Sigmoid colon (tissue), 7 donors: ENCODE results near the gene TOMM34. TPM values are rescaled to one million over a fixed set of nuclear protein-coding genes. Genes with fewer than 3 reads are reported as not detected.

ENCODE experiments used
- DNase-seq: peaks from one replicate; pipeline ENCODE4 v3.0.0-alpha.2; 2019
- H3K27ac ChIP-seq, 4 donors: fragments of 200-600 bp; sonication (generic); one replicate each; pipeline ENCODE4 v1.5.1; 2016 to 2019; ENCODE audit warnings: mild to moderate bottlenecking in 1 of 4
- H3K27me3 ChIP-seq, 3 donors: fragments of 200-600 bp; sonication (generic); one replicate each; pipeline ENCODE4 v1.5.1; 2019; ENCODE audit warnings: mild to moderate bottlenecking in 1 of 3
- H3K36me3 ChIP-seq, 4 donors: fragments of 200-600 bp; sonication (generic); one replicate each; pipeline ENCODE4 v1.5.1; 2016 to 2019
- H3K4me1 ChIP-seq, 4 donors: fragments of 200-600 bp; sonication (generic); one replicate each; pipeline ENCODE4 v1.5.1; 2017 to 2019
- H3K4me3 ChIP-seq, 4 donors: fragments of 200-600 bp; sonication (generic); one replicate each; pipeline ENCODE4 v1.5.1; 2017 to 2019; ENCODE audit warnings: mild to moderate bottlenecking in 2 of 4, moderate library complexity in 1 of 4
- H3K9me3 ChIP-seq, 4 donors: fragments of 200-600 bp in 3 of 4; sonication (generic) in 3 of 4; one replicate each; pipeline versions ENCODE4 v1.5.1 to v1.6.1; 2013 to 2019
- EP300 ChIP-seq, 4 donors: sonication (generic); formaldehyde crosslinking; IDR thresholded peaks; one replicate each; pipeline ENCODE4 v1.6.1; 2017; ENCODE audit warnings: antibody characterized with exemption in 4 of 4
- POLR2A ChIP-seq, 2 donors: fragments of 450-650 bp; IDR thresholded peaks; one replicate each; pipeline ENCODE4 v1.6.1; 2016; ENCODE audit warnings: antibody characterized with exemption in 2 of 2, mild to moderate bottlenecking in 2 of 2, moderate library complexity in 2 of 2
- POLR2AphosphoS5 ChIP-seq, 4 donors: sonication (generic); formaldehyde crosslinking; IDR thresholded peaks; one replicate each; pipeline ENCODE4 v1.6.1; 2017; ENCODE audit warnings: antibody characterized with exemption in 4 of 4
- WGBS, 2 donors: extraction: QIAGEN DNeasy Blood & Tissue Kit; methylation state at CpG; one replicate each; pipeline ENCODE4 v1.1.7; 2013; 5-methylcytosine and 5-hydroxymethylcytosine counted together
- intact Hi-C: fragments of 100-400 bp; cut with DNase I; formaldehyde crosslinking; loops from one replicate; pipeline ENCODE4 v1.15.1; 2023
- polyA plus RNA-seq, 3 donors: library from polyadenylated mRNA; stranded (reverse); fragments of 200-250 nt; gene quantifications; one replicate each; pipeline ENCODE4 v1.2.3, GENCODE V29; 2013
- small RNA-seq, 3 donors: library from RNA; depleted of rRNA; stranded (forward); fragments of <200 nt; gene quantifications; one replicate each; pipeline ENCODE3, GENCODE V24; 2016
- total RNA-seq, 4 donors: library from RNA; depleted of rRNA; stranded (reverse); fragments of >200 nt; gene quantifications; one replicate each; pipeline ENCODE4 v1.1.0, GENCODE V29; 2016
- TF ChIP-seq, protein P1 (sequence below), 4 experiments: fragments of 450-650 bp in 3 of 4; fragments of 200-600 bp in 1 of 4; IDR thresholded peaks; one replicate each; pipeline ENCODE4 v1.5.1; 2016 to 2019; ENCODE audit warnings: antibody characterized with exemption in 4 of 4, mild to moderate bottlenecking in 3 of 4, moderate library complexity in 2 of 4
- donor health status: healthy with polysubstance abuse.
- donor health status: Bipolar disorder and iron deficiency.
- donor health status: healthy.

TOMM34 gene
- total and polyA plus RNA-seq, 7 donors: 7.2 to 27.3 (median 9.2) TPM

- WGBS, 2 donors: 84 to 87% methylated on average over 5 of the region's 5 CpGs
- no peak overlapping the region for H3K27ac ChIP-seq
- H3K27me3 ChIP-seq: no peaks in the 10 kb centered on the region
- intact Hi-C loops: no loop called here
- peaks cover 0 to 36% (median 21%) of the 10 kb centered on the region in 4 donors for H3K4me1 ChIP-seq
- no peak for DNase-seq
- no peaks in the 10 kb centered on the region for H3K9me3 ChIP-seq
- H3K36me3 ChIP-seq: peaks cover 22 to 41% (median 30%) of the 10 kb centered on the region in 4 donors
- no peak for TF ChIP-seq EP300 (IDR thresholded peaks at IDR 0.05)
- TF ChIP-seq, protein P1, sequence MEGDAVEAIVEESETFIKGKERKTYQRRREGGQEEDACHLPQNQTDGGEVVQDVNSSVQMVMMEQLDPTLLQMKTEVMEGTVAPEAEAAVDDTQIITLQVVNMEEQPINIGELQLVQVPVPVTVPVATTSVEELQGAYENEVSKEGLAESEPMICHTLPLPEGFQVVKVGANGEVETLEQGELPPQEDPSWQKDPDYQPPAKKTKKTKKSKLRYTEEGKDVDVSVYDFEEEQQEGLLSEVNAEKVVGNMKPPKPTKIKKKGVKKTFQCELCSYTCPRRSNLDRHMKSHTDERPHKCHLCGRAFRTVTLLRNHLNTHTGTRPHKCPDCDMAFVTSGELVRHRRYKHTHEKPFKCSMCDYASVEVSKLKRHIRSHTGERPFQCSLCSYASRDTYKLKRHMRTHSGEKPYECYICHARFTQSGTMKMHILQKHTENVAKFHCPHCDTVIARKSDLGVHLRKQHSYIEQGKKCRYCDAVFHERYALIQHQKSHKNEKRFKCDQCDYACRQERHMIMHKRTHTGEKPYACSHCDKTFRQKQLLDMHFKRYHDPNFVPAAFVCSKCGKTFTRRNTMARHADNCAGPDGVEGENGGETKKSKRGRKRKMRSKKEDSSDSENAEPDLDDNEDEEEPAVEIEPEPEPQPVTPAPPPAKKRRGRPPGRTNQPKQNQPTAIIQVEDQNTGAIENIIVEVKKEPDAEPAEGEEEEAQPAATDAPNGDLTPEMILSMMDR (IDR thresholded peaks at IDR 0.05): no peak
- TF ChIP-seq POLR2AphosphoS5 (IDR thresholded peaks at IDR 0.05): no peak
- no peak for TF ChIP-seq POLR2A (IDR thresholded peaks at IDR 0.05)
- H3K4me3 ChIP-seq: no peak overlapping the region
Observed at GRCh38 chr20:44900231-44900854, 59.9 kb downstream of the TOMM34 start.

GRCh38 chr20:44897133-44897532 lies 63.1 kb downstream of the TOMM34 start:
- Histone ChIP-seq H3K27me3 (no peaks in the 10 kb centered on the region), H3K36me3 (peaks cover 5 to 9% (median 8%) of the 10 kb centered on the region in 4 donors), H3K4me3 (no peak overlapping the region), H3K4me1 (peaks cover 0 to 51% (median 25%) of the 10 kb centered on the region in 4 donors), H3K9me3 (no peaks in the 10 kb centered on the region), H3K27ac (no peak overlapping the region)
- TF ChIP-seq EP300 (IDR thresholded peaks at IDR 0.05): no peak
- no peak for TF ChIP-seq POLR2AphosphoS5 (IDR thresholded peaks at IDR 0.05)
- TF ChIP-seq POLR2A (IDR thresholded peaks at IDR 0.05): no peak
- TF ChIP-seq, protein P1 (IDR thresholded peaks at IDR 0.05): no peak
- no peak for DNase-seq
- 26 to 49% methylated on average over 1 of the region's 1 CpG for WGBS, 2 donors
- intact Hi-C loops: no loop called here

DNA sequence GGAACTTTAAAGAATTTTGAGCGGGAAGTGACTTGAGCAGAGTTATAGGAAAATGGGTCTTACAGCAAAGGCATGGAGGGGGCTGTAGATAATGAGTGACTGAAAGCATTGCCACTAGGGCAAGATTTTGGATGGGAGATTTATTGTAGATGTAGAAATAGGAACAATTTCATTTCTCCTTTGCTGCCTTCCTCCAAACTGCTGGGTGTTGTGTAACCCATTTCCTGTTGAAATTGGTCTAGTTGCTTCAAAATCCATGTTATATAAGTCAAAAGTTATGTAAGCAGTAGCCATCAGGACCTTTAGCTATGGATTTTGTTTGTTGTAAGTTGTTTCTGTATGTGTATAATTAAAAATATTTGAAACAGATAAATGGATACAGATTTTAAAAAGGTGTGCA lies 63.6 kb downstream of the TOMM34 start:
- TF ChIP-seq EP300 (IDR thresholded peaks at IDR 0.05): no peak
- no peak for TF ChIP-seq POLR2AphosphoS5 (IDR thresholded peaks at IDR 0.05)
- TF ChIP-seq POLR2A (IDR thresholded peaks at IDR 0.05): no peak
- TF ChIP-seq, protein P1 (IDR thresholded peaks at IDR 0.05): no peak
- intact Hi-C loops: no loop called here
- no peak overlapping the region for H3K27ac ChIP-seq
- H3K4me3 ChIP-seq: no peak overlapping the region
- DNase-seq: no peak
- WGBS, 2 donors: 76 to 93% methylated on average over 1 of the region's 1 CpG
- H3K9me3 ChIP-seq: no peaks in the 10 kb centered on the region
- no peaks in the 10 kb centered on the region for H3K27me3 ChIP-seq
- peaks cover 0 to 51% (median 27%) of the 10 kb centered on the region in 4 donors for H3K4me1 ChIP-seq
- H3K36me3 ChIP-seq: peaks cover 0 to 3% (median 2%) of the 10 kb centered on the region in 4 donors

DNA sequence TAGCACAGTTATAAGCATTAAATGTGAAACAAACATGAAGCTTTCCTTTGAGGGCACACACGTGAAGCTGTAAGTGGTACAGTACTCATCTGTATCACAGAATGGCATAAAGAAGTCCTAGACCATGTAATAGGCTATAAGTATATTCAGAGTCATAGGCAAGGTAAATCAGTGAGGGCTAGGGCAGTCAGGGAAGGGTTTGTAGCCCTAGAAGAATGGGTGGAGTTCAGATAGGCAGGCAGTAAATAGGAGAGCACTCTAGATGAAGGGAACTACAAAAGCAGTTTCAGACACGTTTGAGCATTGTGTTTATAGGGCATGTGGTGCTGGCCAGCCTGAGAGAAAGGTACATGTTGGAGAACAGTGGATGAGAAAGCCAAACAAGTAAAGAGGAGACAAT lies 65.2 kb downstream of the TOMM34 start:
- Histone ChIP-seq H3K4me3 (no peak overlapping the region), H3K27me3 (no peaks in the 10 kb centered on the region), H3K27ac (no peak overlapping the region), H3K9me3 (no peaks in the 10 kb centered on the region), H3K36me3 (no peaks in the 10 kb centered on the region), H3K4me1 (peaks cover 0 to 56% (median 30%) of the 10 kb centered on the region in 4 donors)
- TF ChIP-seq POLR2AphosphoS5 (IDR thresholded peaks at IDR 0.05): no peak
- no peak for TF ChIP-seq POLR2A (IDR thresholded peaks at IDR 0.05)
- TF ChIP-seq EP300 (IDR thresholded peaks at IDR 0.05): no peak
- TF ChIP-seq, protein P1 (IDR thresholded peaks at IDR 0.05): no peak
- 35 to 62% methylated on average over 2 of the region's 2 CpGs for WGBS, 2 donors
- no peak for DNase-seq
- intact Hi-C loops: no loop called here

Small RNA genes within 50 kb of the gene (small RNA-seq; reads per million reads assigned to genes)
- 0 reads per million in 3 donors for gene RF00019

Other genes with a start within 250 kb of the TOMM34 start
- 10 to 100 TPM in 3 of 4 donors, 1 to 10 TPM in 1; 5.0 to 48.7 (median 18.5) TPM for gene CCN5, start 245.0 kb downstream of the TOMM34 start, total RNA-seq
- 10 to 100 TPM in 1 of 3 donors, 1 to 10 TPM in 2; 1.0 to 21.0 (median 2.8) TPM for gene CCN5, start 245.0 kb downstream of the TOMM34 start, polyA plus RNA-seq
- gene KCNK15, start 214.5 kb downstream of the TOMM34 start, total RNA-seq: 1 to 10 TPM in 2 of 4 donors, under 1 TPM in 2; 0.55 to 2.1 (median 1.0) TPM
- under 1 TPM in 2 of 3 donors, not detected in 1; 0.28 to 0.60 TPM for gene KCNK15, start 214.5 kb downstream of the TOMM34 start, polyA plus RNA-seq
- gene RIMS4, start 149.9 kb downstream of the TOMM34 start, total RNA-seq: 1 to 10 TPM in 1 of 4 donors, under 1 TPM in 3; 0.14 to 2.1 (median 0.61) TPM
- gene RIMS4, start 149.9 kb downstream of the TOMM34 start, polyA plus RNA-seq: 1 to 10 TPM in 1 of 3 donors, under 1 TPM in 2; 0.23 to 1.2 (median 0.36) TPM
- gene YWHAB, start 74.7 kb downstream of the TOMM34 start, total RNA-seq: 100 to 1,000 TPM in 1 of 4 donors, 10 to 100 TPM in 3; 80.3 to 110 (median 89.8) TPM
- gene YWHAB, start 74.7 kb downstream of the TOMM34 start, polyA plus RNA-seq: 100 to 1,000 TPM; 155 to 214 (median 180) TPM
- gene PABPC1L, start 50.3 kb downstream of the TOMM34 start, total RNA-seq: 10 to 100 TPM in 1 of 4 donors, 1 to 10 TPM in 3; 1.1 to 18.3 (median 6.4) TPM
- gene PABPC1L, start 50.3 kb downstream of the TOMM34 start, polyA plus RNA-seq: 10 to 100 TPM in 1 of 3 donors, 1 to 10 TPM in 2; 1.8 to 22.9 (median 4.4) TPM
- 10 to 100 TPM; 23.9 to 31.8 (median 28.1) TPM for gene STK4, start 6.1 kb upstream of the TOMM34 start, total RNA-seq
- gene STK4, start 6.1 kb upstream of the TOMM34 start, polyA plus RNA-seq: 10 to 100 TPM in 1 of 3 donors, 1 to 10 TPM in 2; 6.0 to 25.7 (median 9.2) TPM
- under 1 TPM in 1 of 4 donors, not detected in 3; 0.14 TPM for gene KCNS1, start 140.7 kb upstream of the TOMM34 start, total RNA-seq
- gene KCNS1, start 140.7 kb upstream of the TOMM34 start, polyA plus RNA-seq: 1 to 10 TPM in 1 of 3 donors, under 1 TPM in 1, not detected in 1; 0.60 to 1.1 TPM
- gene WFDC5, start 154.8 kb upstream of the TOMM34 start, total RNA-seq: not detected
- under 1 TPM in 1 of 3 donors, not detected in 2; 0.39 TPM for gene WFDC5, start 154.8 kb upstream of the TOMM34 start, polyA plus RNA-seq
- gene WFDC12, start 164.1 kb upstream of the TOMM34 start, total RNA-seq: not detected
- gene WFDC12, start 164.1 kb upstream of the TOMM34 start, polyA plus RNA-seq: 1 to 10 TPM in 1 of 3 donors, under 1 TPM in 1, not detected in 1; 0.42 to 1.2 TPM
- gene PI3, start 214.5 kb upstream of the TOMM34 start, total RNA-seq: not detected
- 1,000 to 10,000 TPM in 1 of 3 donors, 10 to 100 TPM in 2; 52.0 to 2,021 (median 84.1) TPM for gene PI3, start 214.5 kb upstream of the TOMM34 start, polyA plus RNA-seq
- not detected for gene SEMG1, start 246.6 kb upstream of the TOMM34 start, total RNA-seq
- gene SEMG1, start 246.6 kb upstream of the TOMM34 start, polyA plus RNA-seq: under 1 TPM in 1 of 3 donors, not detected in 2; 0.26 TPM